ENCODE measurements around the gene AUH. TPM values are rescaled to one million over a fixed set of nuclear protein-coding genes. Genes with fewer than 3 reads are reported as not detected.

Gene AUH
- total RNA-seq, 1 experiment from 2014 or later: 29.0 TPM

- no peak for DNase-seq (ENCODE audit: low read depth, low spot score)
- POLR2A ChIA-PET: no interaction called here
- Histone ChIP-seq H3K9ac (ENCODE audit: low read length) (no peak overlapping the region), H3K27ac (ENCODE audit: low read depth, low read length) (no peak overlapping the region), H4K20me1 (ENCODE audit: insufficient read depth) (no peaks in the 10 kb centered on the region), H3K36me3 (ENCODE audit: control insufficient read depth in 1 of 2, insufficient read depth in 2 of 2, low read length in 2 of 2) (no peaks in the 10 kb centered on the region), H3K4me1 (ENCODE audit: control insufficient read depth in 1 of 2, insufficient read depth in 2 of 2, low read length in 2 of 2) (peaks cover 10 to 27% of the 10 kb centered on the region in 2 experiments), H3K79me2 (ENCODE audit: insufficient read depth, low read length) (no peaks in the 10 kb centered on the region), H2AFZ (ENCODE audit: low read depth, low read length, poor library complexity, severe bottlenecking) (no peak overlapping the region), H3K9me3 (ENCODE audit: control insufficient read depth in 1 of 2, insufficient read depth in 1 of 2, low read depth in 1 of 2, low read length in 2 of 2) (no peaks in the 10 kb centered on the region), H3K9me2 (ENCODE audit: insufficient read depth) (no peaks in the 10 kb centered on the region), H3K4me3 (replicated peaks in 1 of 2; ENCODE audit: low read depth in 1 of 2, low read length in 2 of 2) (no peak overlapping the region), H3K4me2 (ENCODE audit: low read length) (no peak overlapping the region), H3K27me3 (ENCODE audit: insufficient read depth, low read length) (no peaks in the 10 kb centered on the region)
- TF ChIP-seq EZH2phosphoT487 (IDR thresholded peaks at IDR 0.05; ENCODE audit: borderline replicate concordance) (no peak), YY1 (IDR thresholded peaks at IDR 0.05; ENCODE audit: extremely low read depth, insufficient replicate concordance, low read depth, low read length) (no peak), POLR2A (IDR thresholded peaks at IDR 0.05; ENCODE audit: borderline replicate concordance, extremely low read depth, insufficient read depth, insufficient read length) (no peak), ZNF274 (IDR thresholded peaks at IDR 0.05; ENCODE audit: low read depth, low read length) (no peak), SIN3A (IDR thresholded peaks at IDR 0.05; ENCODE audit: low read depth) (no peak)
- TF ChIP-seq, protein P1, sequence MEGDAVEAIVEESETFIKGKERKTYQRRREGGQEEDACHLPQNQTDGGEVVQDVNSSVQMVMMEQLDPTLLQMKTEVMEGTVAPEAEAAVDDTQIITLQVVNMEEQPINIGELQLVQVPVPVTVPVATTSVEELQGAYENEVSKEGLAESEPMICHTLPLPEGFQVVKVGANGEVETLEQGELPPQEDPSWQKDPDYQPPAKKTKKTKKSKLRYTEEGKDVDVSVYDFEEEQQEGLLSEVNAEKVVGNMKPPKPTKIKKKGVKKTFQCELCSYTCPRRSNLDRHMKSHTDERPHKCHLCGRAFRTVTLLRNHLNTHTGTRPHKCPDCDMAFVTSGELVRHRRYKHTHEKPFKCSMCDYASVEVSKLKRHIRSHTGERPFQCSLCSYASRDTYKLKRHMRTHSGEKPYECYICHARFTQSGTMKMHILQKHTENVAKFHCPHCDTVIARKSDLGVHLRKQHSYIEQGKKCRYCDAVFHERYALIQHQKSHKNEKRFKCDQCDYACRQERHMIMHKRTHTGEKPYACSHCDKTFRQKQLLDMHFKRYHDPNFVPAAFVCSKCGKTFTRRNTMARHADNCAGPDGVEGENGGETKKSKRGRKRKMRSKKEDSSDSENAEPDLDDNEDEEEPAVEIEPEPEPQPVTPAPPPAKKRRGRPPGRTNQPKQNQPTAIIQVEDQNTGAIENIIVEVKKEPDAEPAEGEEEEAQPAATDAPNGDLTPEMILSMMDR (IDR thresholded peaks at IDR 0.05 in 2 of 3, conservative IDR thresholded peaks at IDR 0.05 in 1 of 3; ENCODE audit: borderline replicate concordance in 1 of 3, insufficient read depth in 1 of 3, low read depth in 2 of 3, low read length in 2 of 3): no peak
- BruUV-seq (replicated peaks): no TSS peak
- ATAC-seq: no peak
- RAD21 ChIA-PET (ENCODE audit: low non-redundant PET in 1 of 2, low total read pairs in 2 of 2, uncharacterized antibody in 2 of 2, unreplicated experiment in 2 of 2): no interaction called here
- CTCF ChIA-PET: no interaction called here
- intact Hi-C loops (cut with micrococcal nuclease): no loop called here
Measured at GRCh38 chr9:91180930-91181268, 180.8 kb downstream of the AUH start.

GRCh38 chr9:91180240-91180929, 181.3 kb downstream of the AUH start:
- POLR2A ChIA-PET: no interaction called here
- ATAC-seq: no peak
- TF ChIP-seq ZFX (IDR thresholded peaks at IDR 0.05): no peak
- TF ChIP-seq EZH2 (IDR thresholded peaks at IDR 0.05): no peak
- TF ChIP-seq POLR2A (IDR thresholded peaks at IDR 0.05; ENCODE audit: borderline replicate concordance, extremely low read depth, insufficient read depth, insufficient read length): no peak
- no peak for TF ChIP-seq EZH2phosphoT487 (IDR thresholded peaks at IDR 0.05; ENCODE audit: borderline replicate concordance)
- TF ChIP-seq CBX3 (IDR thresholded peaks at IDR 0.05; ENCODE audit: low read depth): no peak
- TF ChIP-seq ELF1 (IDR thresholded peaks at IDR 0.05; ENCODE audit: borderline replicate concordance, low read depth): no peak
- no peak for TF ChIP-seq RAD21 (IDR thresholded peaks at IDR 0.05; ENCODE audit: low read depth)
- no peak for TF ChIP-seq YY1 (IDR thresholded peaks at IDR 0.05; ENCODE audit: extremely low read depth, insufficient replicate concordance, low read depth, low read length)
- no peak for TF ChIP-seq TCF7L2 (IDR thresholded peaks at IDR 0.05; ENCODE audit: borderline replicate concordance, extremely low read depth, insufficient read depth, insufficient read length)
- TF ChIP-seq, protein P1 (IDR thresholded peaks at IDR 0.05 in 2 of 3, conservative IDR thresholded peaks at IDR 0.05 in 1 of 3; ENCODE audit: borderline replicate concordance in 1 of 3, insufficient read depth in 1 of 3, low read depth in 2 of 3, low read length in 2 of 3): no peak
- no peak for TF ChIP-seq POLR2AphosphoS5 (IDR thresholded peaks at IDR 0.05; ENCODE audit: low read depth, low read length)
- TF ChIP-seq ZNF274 (IDR thresholded peaks at IDR 0.05; ENCODE audit: low read depth, low read length): no peak
- TF ChIP-seq, protein P2, sequence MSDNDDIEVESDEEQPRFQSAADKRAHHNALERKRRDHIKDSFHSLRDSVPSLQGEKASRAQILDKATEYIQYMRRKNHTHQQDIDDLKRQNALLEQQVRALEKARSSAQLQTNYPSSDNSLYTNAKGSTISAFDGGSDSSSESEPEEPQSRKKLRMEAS (IDR thresholded peaks at IDR 0.05): no peak

More at GRCh38 chr9:91180240-91180929, 181.3 kb downstream of the AUH start:
- no peaks in the 10 kb centered on the region for H3K9me2 ChIP-seq (ENCODE audit: insufficient read depth)
- H3K79me2 ChIP-seq (ENCODE audit: insufficient read depth, low read length): no peaks in the 10 kb centered on the region
- no peaks in the 10 kb centered on the region for H3K9me3 ChIP-seq (ENCODE audit: control insufficient read depth in 1 of 2, insufficient read depth in 1 of 2, low read depth in 1 of 2, low read length in 2 of 2)
- H3K9ac ChIP-seq (ENCODE audit: low read length): no peak overlapping the region
- no peaks in the 10 kb centered on the region for H4K20me1 ChIP-seq (ENCODE audit: insufficient read depth)
- H3K4me3 ChIP-seq (replicated peaks in 1 of 2; ENCODE audit: low read depth in 1 of 2, low read length in 2 of 2): no peak overlapping the region
- intact Hi-C loops (cut with micrococcal nuclease): no loop called here
- H3K4me1 ChIP-seq (ENCODE audit: control insufficient read depth in 1 of 2, insufficient read depth in 2 of 2, low read length in 2 of 2): peaks cover 10 to 27% of the 10 kb centered on the region in 2 experiments
- ChIA-PET RAD21 (ENCODE audit: low non-redundant PET in 1 of 2, low total read pairs in 2 of 2, uncharacterized antibody in 2 of 2, unreplicated experiment in 2 of 2) (no interaction called here), CTCF (no interaction called here)
- H3K4me2 ChIP-seq (ENCODE audit: low read length): no peak overlapping the region; the same call in 1 of the 2 replicates
- no peak overlapping the region for H2AFZ ChIP-seq (ENCODE audit: low read depth, low read length, poor library complexity, severe bottlenecking)
- no peaks in the 10 kb centered on the region for H3K36me3 ChIP-seq (ENCODE audit: control insufficient read depth in 1 of 2, insufficient read depth in 2 of 2, low read length in 2 of 2)
- no TSS peak for BruUV-seq (replicated peaks)
- DNase-seq (ENCODE audit: low read depth, low spot score): no peak
- H3K27me3 ChIP-seq (ENCODE audit: insufficient read depth, low read length): no peaks in the 10 kb centered on the region
- no peak overlapping the region for H3K27ac ChIP-seq (ENCODE audit: low read depth, low read length)

All from HCT116 (cell line).